A673 (cell line): ENCODE measurements around the gene CEP83.

Experiments used
- EZH2 ChIP-seq: fragments of 200-600 bp; sonication (generic); IDR thresholded peaks from 2 replicates; pipeline ENCODE4 v1.6.1; 2017; ENCODE audit warnings: borderline replicate concordance, low read depth, mild to moderate bottlenecking, mixed read lengths, antibody characterized with exemption, low read length; ENCODE audit not compliant: poor library complexity, severe bottlenecking
- TF ChIP-seq, protein P1 (sequence below): fragments of 300-800, 200-600 bp; sonication (generic); conservative IDR thresholded peaks from 2 replicates; pipeline ENCODE4 v1.5.1; 2017; ENCODE audit warnings: low read depth, mild to moderate bottlenecking, antibody characterized with exemption, low read length, moderate library complexity, mixed read lengths

DNA sequence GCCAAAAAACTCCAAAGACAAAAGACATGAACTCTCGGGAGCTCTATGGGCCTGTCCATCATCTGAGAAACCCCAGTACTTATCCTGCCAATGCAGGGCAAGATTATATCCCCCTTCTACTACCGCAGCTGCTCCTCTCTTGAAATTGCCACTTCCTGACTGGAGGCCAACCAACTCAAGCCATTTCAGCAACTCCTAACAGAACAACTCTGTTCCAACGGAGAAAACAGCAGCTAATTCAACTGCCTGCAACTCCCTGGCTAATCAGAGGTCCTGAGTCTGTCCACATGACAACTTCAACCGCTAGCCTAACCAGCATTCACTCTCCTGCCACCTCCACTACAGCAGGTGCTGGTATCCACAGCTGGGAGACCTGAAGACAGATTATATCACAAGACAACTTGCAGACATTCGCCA is 24.1 kb downstream of the CEP83 start:
- TF ChIP-seq, protein P1, sequence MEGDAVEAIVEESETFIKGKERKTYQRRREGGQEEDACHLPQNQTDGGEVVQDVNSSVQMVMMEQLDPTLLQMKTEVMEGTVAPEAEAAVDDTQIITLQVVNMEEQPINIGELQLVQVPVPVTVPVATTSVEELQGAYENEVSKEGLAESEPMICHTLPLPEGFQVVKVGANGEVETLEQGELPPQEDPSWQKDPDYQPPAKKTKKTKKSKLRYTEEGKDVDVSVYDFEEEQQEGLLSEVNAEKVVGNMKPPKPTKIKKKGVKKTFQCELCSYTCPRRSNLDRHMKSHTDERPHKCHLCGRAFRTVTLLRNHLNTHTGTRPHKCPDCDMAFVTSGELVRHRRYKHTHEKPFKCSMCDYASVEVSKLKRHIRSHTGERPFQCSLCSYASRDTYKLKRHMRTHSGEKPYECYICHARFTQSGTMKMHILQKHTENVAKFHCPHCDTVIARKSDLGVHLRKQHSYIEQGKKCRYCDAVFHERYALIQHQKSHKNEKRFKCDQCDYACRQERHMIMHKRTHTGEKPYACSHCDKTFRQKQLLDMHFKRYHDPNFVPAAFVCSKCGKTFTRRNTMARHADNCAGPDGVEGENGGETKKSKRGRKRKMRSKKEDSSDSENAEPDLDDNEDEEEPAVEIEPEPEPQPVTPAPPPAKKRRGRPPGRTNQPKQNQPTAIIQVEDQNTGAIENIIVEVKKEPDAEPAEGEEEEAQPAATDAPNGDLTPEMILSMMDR = no peak
- TF ChIP-seq EZH2 = no peak
